ENCODE measurements around the gene U2SURP.
A peak's percentile ranks its signal among the peaks of the same experiment; 100 is the strongest.

U2SURP gene

GRCh38 chr3:143001369-143002082, at the start of gene U2SURP:
Gene U2SURP (plus strand): TSS chr3:143001570. CDS start chr3:143001629, 59 bp downstream.
- DNase-seq, result peak; percentile 96

GRCh38 chr3:142951794-142952193, 49.6 kb upstream of the U2SURP start:
- DNase-seq, result no peak

GRCh38 chr3:142952272-142953193, 48.8 kb upstream of the U2SURP start:
- no peak for DNase-seq

GRCh38 chr3:142953443-142953842, 47.9 kb upstream of the U2SURP start:
- DNase-seq, result no peak

- no peak for DNase-seq
Observed at GRCh38 chr3:142958707-142959106, 42.7 kb upstream of the U2SURP start.

GRCh38 chr3:142960322-142960850, 41.0 kb upstream of the U2SURP start:
- DNase-seq, result no peak

GRCh38 chr3:142961539-142961938, 39.8 kb upstream of the U2SURP start:
- DNase-seq, result no peak

- DNase-seq, result no peak
Observed at GRCh38 chr3:142962175-142962519, 39.2 kb upstream of the U2SURP start.

GRCh38 chr3:142962520-142963233, 38.7 kb upstream of the U2SURP start:
- DNase-seq, result no peak

- DNase-seq, result no peak
Observed at GRCh38 chr3:142963234-142963515, 38.2 kb upstream of the U2SURP start.

- no peak for DNase-seq
Observed at GRCh38 chr3:142963516-142964448, 37.6 kb upstream of the U2SURP start, which contains the start of gene PAQR9. Gene PAQR9 (minus strand): TSS chr3:142963674. CDS start chr3:142963336, 338 bp downstream.

GRCh38 chr3:142965581-142965980, 35.8 kb upstream of the U2SURP start:
- DNase-seq, result no peak

- DNase-seq, result no peak
Observed at GRCh38 chr3:142966808-142967207, 34.6 kb upstream of the U2SURP start.

- no peak for DNase-seq
Observed at GRCh38 chr3:142968319-142969025, 32.9 kb upstream of the U2SURP start.

- no peak for DNase-seq
Observed at GRCh38 chr3:142971431-142971830, 29.9 kb upstream of the U2SURP start.

GRCh38 chr3:142972092-142972753, 29.1 kb upstream of the U2SURP start:
- DNase-seq, result no peak

GRCh38 chr3:142973217-142974009, 28.0 kb upstream of the U2SURP start:
- DNase-seq, result no peak

GRCh38 chr3:142975316-142975995, 25.9 kb upstream of the U2SURP start:
- no peak for DNase-seq

GRCh38 chr3:142976621-142977398, 24.6 kb upstream of the U2SURP start:
- DNase-seq, result no peak

Data from NCI-H1048 (cell line).